ENCODE data around the gene ATP2A1.

Gene ATP2A1

GRCh38 chr16:28924762-28925385 is 46.6 kb downstream of the ATP2A1 start, which contains the start of gene RABEP2 (continued):
- TF ChIP-seq ZNF280C (tag by site-specific recombination; IDR thresholded peaks at IDR 0.05) (no peak), ZBTB21 (tag by site-specific recombination; IDR thresholded peaks at IDR 0.05) (no peak), ZNF510 (tag by site-specific recombination; IDR thresholded peaks at IDR 0.05; ENCODE audit: insufficient replicate concordance) (no peak), ZFHX2 (tag by site-specific recombination; conservative IDR thresholded peaks at IDR 0.05) (peak; percentile 49), ZNF580 (tag by site-specific recombination; IDR thresholded peaks at IDR 0.05) (no peak), ZNF132 (tag by site-specific recombination; IDR thresholded peaks at IDR 0.05; ENCODE audit: borderline replicate concordance) (no peak), TCF7L2 (IDR thresholded peaks at IDR 0.05; ENCODE audit: borderline replicate concordance, low read depth, low read length) (no peak), YY2 (tag by site-specific recombination; IDR thresholded peaks at IDR 0.05) (peak; percentile 89), ZNF23 (tag by site-specific recombination; IDR thresholded peaks at IDR 0.05; ENCODE audit: borderline replicate concordance) (no peak), ZBTB49 (tag by site-specific recombination; IDR thresholded peaks at IDR 0.05; ENCODE audit: low read depth) (no peak), ZNF140 (tag by site-specific recombination; IDR thresholded peaks at IDR 0.05) (no peak), WT1 (tag by site-specific recombination; IDR thresholded peaks at IDR 0.05) (no peak), ZNF10 (tag by site-specific recombination; IDR thresholded peaks at IDR 0.05) (peak; percentile 18; the same call in 1 of the 2 replicates), REPIN1 (tag by site-specific recombination; IDR thresholded peaks at IDR 0.05; ENCODE audit: low read depth) (no peak), ZBTB48 (tag by site-specific recombination; IDR thresholded peaks at IDR 0.05) (no peak), KLF1 (tag by site-specific recombination; IDR thresholded peaks at IDR 0.05) (peak; percentile 71), PBX3 (CRISPR knock-in tag; IDR thresholded peaks at IDR 0.05) (no peak), SCRT2 (tag by site-specific recombination; IDR thresholded peaks at IDR 0.05) (peak; percentile 95), YY1 (tag by site-specific recombination; IDR thresholded peaks at IDR 0.05) (peak; percentile 69), SETDB1 (IDR thresholded peaks at IDR 0.05; ENCODE audit: insufficient read length, low read length) (no peak), ZSCAN4 (tag by site-specific recombination; IDR thresholded peaks at IDR 0.05) (no peak), FEZF1 (tag by site-specific recombination; IDR thresholded peaks at IDR 0.05) (no peak), KLF9 (tag by site-specific recombination; IDR thresholded peaks at IDR 0.05; ENCODE audit: low read depth) (peak; percentile 100), ZNF138 (tag by site-specific recombination; IDR thresholded peaks at IDR 0.05; ENCODE audit: borderline replicate concordance) (no peak), ZNF830 (tag by site-specific recombination; IDR thresholded peaks at IDR 0.05; ENCODE audit: low read depth) (no peak), ZNF785 (tag by site-specific recombination; IDR thresholded peaks at IDR 0.05) (no peak), KLF16 (tag by site-specific recombination; IDR thresholded peaks at IDR 0.05) (peak; percentile 94), PRDM1 (tag by site-specific recombination; IDR thresholded peaks at IDR 0.05) (no peak), ZNF521 (tag by site-specific recombination; IDR thresholded peaks at IDR 0.05) (no peak), ZNF248 (tag by site-specific recombination; IDR thresholded peaks at IDR 0.05) (no peak), ZNF146 (tag by site-specific recombination; IDR thresholded peaks at IDR 0.05) (no peak), ZNF121 (tag by site-specific recombination; IDR thresholded peaks at IDR 0.05) (no peak)
